ENCODE results near the gene VPS13C. TPM values are rescaled to one million over a fixed set of nuclear protein-coding genes. Genes with fewer than 3 reads are reported as not detected.
"Not testable (repeated sequence)": the region's sequence is repeated elsewhere in the genome, so short reads cannot be mapped to it uniquely, and the experiment has no call there.

Gene VPS13C
- total RNA-seq, 1 donor from 2014 or later = 50.9 TPM

DNA sequence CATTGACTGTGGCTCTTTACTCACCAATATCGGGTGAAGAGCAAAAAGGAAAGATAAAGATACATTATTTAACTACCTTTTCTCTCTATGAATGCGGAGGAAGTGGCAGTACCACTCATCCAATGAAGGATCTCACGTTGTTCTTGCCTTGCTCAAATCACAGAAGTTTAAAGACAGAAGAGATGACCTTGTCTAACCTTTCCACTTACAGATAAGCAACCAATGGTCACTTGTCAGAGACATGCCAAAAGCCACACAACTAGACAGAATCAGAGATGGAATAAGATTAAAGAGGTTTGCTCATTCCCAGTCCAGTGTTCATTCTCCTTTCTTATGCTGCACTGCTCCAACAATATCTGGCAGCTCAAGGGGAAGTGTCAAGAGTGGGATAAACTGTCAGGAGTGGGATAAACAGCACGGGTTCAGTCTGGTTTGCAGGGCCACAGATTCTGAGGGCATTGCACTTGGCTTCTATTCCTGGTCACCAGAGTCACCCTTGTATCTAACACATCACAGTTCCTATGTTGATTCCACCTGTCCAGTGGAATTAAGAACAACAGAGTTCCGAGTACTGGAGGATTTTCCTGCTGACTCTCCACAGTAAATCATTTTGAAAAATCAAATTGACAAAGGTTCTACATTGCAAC, 6.7 kb downstream of the VPS13C start:
- Mint-ChIP-seq H3K27ac (ENCODE audit: unreplicated experiment) (no peak overlapping the region), H3K9me3 (ENCODE audit: unreplicated experiment) (no peaks in the 10 kb centered on the region), H3K36me3 (ENCODE audit: low read depth, unreplicated experiment) (peaks cover 9% of the 10 kb centered on the region), H3K4me3 (ENCODE audit: unreplicated experiment) (no peak overlapping the region), H3K4me1 (ENCODE audit: unreplicated experiment) (peaks cover 44% of the 10 kb centered on the region), H3K27me3 (ENCODE audit: unreplicated experiment) (peaks cover 3% of the 10 kb centered on the region)
- TF ChIP-seq, protein P1, sequence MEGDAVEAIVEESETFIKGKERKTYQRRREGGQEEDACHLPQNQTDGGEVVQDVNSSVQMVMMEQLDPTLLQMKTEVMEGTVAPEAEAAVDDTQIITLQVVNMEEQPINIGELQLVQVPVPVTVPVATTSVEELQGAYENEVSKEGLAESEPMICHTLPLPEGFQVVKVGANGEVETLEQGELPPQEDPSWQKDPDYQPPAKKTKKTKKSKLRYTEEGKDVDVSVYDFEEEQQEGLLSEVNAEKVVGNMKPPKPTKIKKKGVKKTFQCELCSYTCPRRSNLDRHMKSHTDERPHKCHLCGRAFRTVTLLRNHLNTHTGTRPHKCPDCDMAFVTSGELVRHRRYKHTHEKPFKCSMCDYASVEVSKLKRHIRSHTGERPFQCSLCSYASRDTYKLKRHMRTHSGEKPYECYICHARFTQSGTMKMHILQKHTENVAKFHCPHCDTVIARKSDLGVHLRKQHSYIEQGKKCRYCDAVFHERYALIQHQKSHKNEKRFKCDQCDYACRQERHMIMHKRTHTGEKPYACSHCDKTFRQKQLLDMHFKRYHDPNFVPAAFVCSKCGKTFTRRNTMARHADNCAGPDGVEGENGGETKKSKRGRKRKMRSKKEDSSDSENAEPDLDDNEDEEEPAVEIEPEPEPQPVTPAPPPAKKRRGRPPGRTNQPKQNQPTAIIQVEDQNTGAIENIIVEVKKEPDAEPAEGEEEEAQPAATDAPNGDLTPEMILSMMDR (IDR thresholded peaks at IDR 0.05; ENCODE audit: unreplicated experiment) = no peak
- no peak for DNase-seq (ENCODE audit: low spot score)

- Mint-ChIP-seq H3K27ac (ENCODE audit: unreplicated experiment) (no peak overlapping the region), H3K27me3 (ENCODE audit: unreplicated experiment) (peaks cover 3% of the 10 kb centered on the region), H3K36me3 (ENCODE audit: low read depth, unreplicated experiment) (peaks cover 9% of the 10 kb centered on the region), H3K9me3 (ENCODE audit: unreplicated experiment) (no peaks in the 10 kb centered on the region), H3K4me3 (ENCODE audit: unreplicated experiment) (no peak overlapping the region), H3K4me1 (ENCODE audit: unreplicated experiment) (peaks cover 41% of the 10 kb centered on the region)
- no peak for DNase-seq (ENCODE audit: low spot score)
- TF ChIP-seq, protein P1 (IDR thresholded peaks at IDR 0.05; ENCODE audit: unreplicated experiment) = no peak
Measured at GRCh38 chr15:62052713-62053112, 7.5 kb downstream of the VPS13C start.

GRCh38 chr15:62051166-62051565, 9.1 kb downstream of the VPS13C start:
- H3K27me3 Mint-ChIP-seq (ENCODE audit: unreplicated experiment) = peaks cover 3% of the 10 kb centered on the region
- no peaks in the 10 kb centered on the region for H3K9me3 Mint-ChIP-seq (ENCODE audit: unreplicated experiment)
- no peak overlapping the region for H3K4me3 Mint-ChIP-seq (ENCODE audit: unreplicated experiment)
- H3K4me1 Mint-ChIP-seq (ENCODE audit: unreplicated experiment) = peaks cover 38% of the 10 kb centered on the region
- DNase-seq (ENCODE audit: low spot score) = no peak
- TF ChIP-seq, protein P1 (IDR thresholded peaks at IDR 0.05; ENCODE audit: unreplicated experiment) = no peak
- H3K36me3 Mint-ChIP-seq (ENCODE audit: low read depth, unreplicated experiment) = peaks cover 3% of the 10 kb centered on the region
- H3K27ac Mint-ChIP-seq (ENCODE audit: unreplicated experiment) = no peak overlapping the region

GRCh38 chr15:62050115-62050514, 10.1 kb downstream of the VPS13C start:
- Mint-ChIP-seq H3K36me3 (ENCODE audit: low read depth, unreplicated experiment) (peaks cover 3% of the 10 kb centered on the region), H3K4me1 (ENCODE audit: unreplicated experiment) (peaks cover 42% of the 10 kb centered on the region), H3K4me3 (ENCODE audit: unreplicated experiment) (peak overlapping the region; percentile 17), H3K9me3 (ENCODE audit: unreplicated experiment) (no peaks in the 10 kb centered on the region), H3K27me3 (ENCODE audit: unreplicated experiment) (peaks cover 3% of the 10 kb centered on the region), H3K27ac (ENCODE audit: unreplicated experiment) (peak overlapping the region; percentile 15)
- TF ChIP-seq, protein P1 (IDR thresholded peaks at IDR 0.05; ENCODE audit: unreplicated experiment) = no peak
- DNase-seq (ENCODE audit: low spot score) = no peak

DNA sequence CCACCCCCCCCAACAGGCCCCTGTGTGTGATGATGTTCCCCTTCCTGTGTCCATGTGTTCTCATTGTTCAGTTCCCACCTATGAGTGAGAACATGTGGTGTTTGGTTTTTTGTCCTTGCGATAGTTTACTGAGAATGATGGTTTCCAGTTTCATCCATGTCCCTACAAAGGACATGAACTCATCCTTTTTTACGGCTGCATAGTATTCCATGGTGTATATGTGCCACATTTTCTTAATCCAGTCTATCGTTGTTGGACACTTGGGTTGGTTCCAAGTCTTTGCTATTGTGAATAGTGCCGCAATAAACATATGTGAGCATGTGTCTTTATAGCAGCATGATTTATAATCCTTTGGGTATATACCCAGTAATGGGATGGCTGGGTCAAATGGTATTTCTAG, 12.0 kb downstream of the VPS13C start:
- H3K4me1 Mint-ChIP-seq (ENCODE audit: unreplicated experiment) = peaks cover 26% of the 10 kb centered on the region
- not testable (repeated sequence) for H3K27ac Mint-ChIP-seq (ENCODE audit: unreplicated experiment); H3K4me3 Mint-ChIP-seq (ENCODE audit: unreplicated experiment); DNase-seq (ENCODE audit: low spot score); H3K36me3 Mint-ChIP-seq (ENCODE audit: low read depth, unreplicated experiment); H3K9me3 Mint-ChIP-seq (ENCODE audit: unreplicated experiment); H3K27me3 Mint-ChIP-seq (ENCODE audit: unreplicated experiment)
